Measurements from ENCODE around the gene ZNF77. TPM values are rescaled to one million over a fixed set of nuclear protein-coding genes. Genes with fewer than 3 reads are reported as not detected.
"Not testable (repeated sequence)": the region's sequence is repeated elsewhere in the genome, so short reads cannot be mapped to it uniquely, and the experiment has no call there.

The ZNF77 gene
- total and polyA plus RNA-seq, 9 donors: 3.0 to 7.4 (median 5.2) TPM

GRCh38 chr19:2949939-2950285 lies 5.1 kb upstream of the ZNF77 start:
- H3K4me1 ChIP-seq (ENCODE audit: insufficient read depth): peaks cover 3% of the 10 kb centered on the region
- H3K9me3 ChIP-seq: no peaks in the 10 kb centered on the region
- WGBS, 3 donors: 0 to 1% (median 1%) methylated on average over 11 of the region's 11 CpGs
- H3K27ac ChIP-seq: peak overlapping the region; percentile 83 to 94
- H3K36me3 ChIP-seq: no peaks in the 10 kb centered on the region
- no peak for DNase-seq
- TF ChIP-seq CTCF (IDR thresholded peaks at IDR 0.05): no peak
- TF ChIP-seq POLR2A (IDR thresholded peaks at IDR 0.05): no peak
- no peak for TF ChIP-seq EP300 (IDR thresholded peaks at IDR 0.05)
- intact Hi-C loops (cut with DNase I): loop anchor here (10.0 kb wide), 4 partner anchors 125 to 205 kb away; no protein-coding TSS in a partner anchor
- H3K27me3 ChIP-seq: no peaks in the 10 kb centered on the region
- peak overlapping the region; percentile 91 for H3K4me3 ChIP-seq

GRCh38 chr19:2945575-2946184 lies 909 bp upstream of the ZNF77 start:
- Histone ChIP-seq H3K9me3 (no peaks in the 10 kb centered on the region), H3K36me3 (no peaks in the 10 kb centered on the region), H3K4me3 (peak overlapping the region; percentile 57), H3K27me3 (no peaks in the 10 kb centered on the region), H3K4me1 (ENCODE audit: insufficient read depth) (peaks cover 9% of the 10 kb centered on the region), H3K27ac (peak overlapping the region; percentile 85 to 88)
- intact Hi-C loops (cut with DNase I): no loop called here
- TF ChIP-seq POLR2A (IDR thresholded peaks at IDR 0.05): no peak
- no peak for TF ChIP-seq CTCF (IDR thresholded peaks at IDR 0.05)
- no peak for TF ChIP-seq EP300 (IDR thresholded peaks at IDR 0.05)
- no peak for DNase-seq
- 26 to 30% (median 27%) methylated on average over 17 of the region's 17 CpGs for WGBS, 3 donors

GRCh38 chr19:2944403-2944774 lies 382 bp downstream of the ZNF77 start:
- Histone ChIP-seq H3K4me1 (ENCODE audit: insufficient read depth) (peaks cover 7% of the 10 kb centered on the region), H3K9me3 (no peaks in the 10 kb centered on the region), H3K36me3 (no peaks in the 10 kb centered on the region), H3K27me3 (no peaks in the 10 kb centered on the region), H3K27ac (peak overlapping the region; percentile 85 to 88), H3K4me3 (peak overlapping the region; percentile 57)
- TF ChIP-seq EP300 (IDR thresholded peaks at IDR 0.05): no peak
- no peak for TF ChIP-seq POLR2A (IDR thresholded peaks at IDR 0.05)
- TF ChIP-seq CTCF (IDR thresholded peaks at IDR 0.05): no peak
- intact Hi-C loops (cut with DNase I): no loop called here
- DNase-seq: no peak
- 2 to 3% (median 2%) methylated on average over 23 of the region's 23 CpGs for WGBS, 3 donors

- DNase-seq: no peak
- intact Hi-C loops (cut with DNase I): no loop called here
- H3K36me3 ChIP-seq: no peaks in the 10 kb centered on the region
- H3K4me1 ChIP-seq (ENCODE audit: insufficient read depth): peaks cover 6% of the 10 kb centered on the region
- 85 to 89% (median 86%) methylated on average over 14 of the region's 14 CpGs for WGBS, 3 donors
- no peak overlapping the region for H3K4me3 ChIP-seq
- H3K27me3 ChIP-seq: no peaks in the 10 kb centered on the region
- TF ChIP-seq POLR2A (IDR thresholded peaks at IDR 0.05) (no peak), CTCF (IDR thresholded peaks at IDR 0.05) (no peak), EP300 (IDR thresholded peaks at IDR 0.05) (no peak)
- H3K27ac ChIP-seq: no peak overlapping the region
- H3K9me3 ChIP-seq: no peaks in the 10 kb centered on the region
Measured at GRCh38 chr19:2942928-2943640, 1.7 kb downstream of the ZNF77 start.

GRCh38 chr19:2935863-2936262 lies 8.9 kb downstream of the ZNF77 start:
- H3K27me3 ChIP-seq; H3K4me3 ChIP-seq; DNase-seq; H3K27ac ChIP-seq; H3K4me1 ChIP-seq (ENCODE audit: insufficient read depth); intact Hi-C loops (cut with DNase I); H3K36me3 ChIP-seq: not testable (repeated sequence)
- WGBS, 3 donors: 99% methylated on average over 4 of the region's 4 CpGs
- H3K9me3 ChIP-seq: peaks cover 0 to 20% of the 10 kb centered on the region in 2 donors

Data from ovary (tissue), 9 donors.